Neural progenitor cell (in vitro differentiated cells): Measurements from ENCODE around the gene RIPK4.

ENCODE experiments used
- EZH2 ChIP-seq: fragments of 200-600 bp; sonication (generic); IDR thresholded peaks from 2 replicates; pipeline ENCODE4 v1.6.1; 2017; ENCODE audit warnings: antibody characterized with exemption, mild to moderate bottlenecking, moderate library complexity
- EZH2phosphoT487 ChIP-seq: fragments of 200-600 bp; sonication (generic); IDR thresholded peaks from 2 replicates; pipeline ENCODE4 v1.6.1; 2017; ENCODE audit warnings: antibody characterized with exemption
- TF ChIP-seq, protein P1 (sequence below): fragments of 200-600 bp; sonication (generic); IDR thresholded peaks from 2 replicates; pipeline ENCODE4 v1.5.1; 2017; ENCODE audit warnings: antibody characterized with exemption, mild to moderate bottlenecking

GRCh38 chr21:41740604-41741252, 26.1 kb downstream of the RIPK4 start:
- TF ChIP-seq, protein P1, sequence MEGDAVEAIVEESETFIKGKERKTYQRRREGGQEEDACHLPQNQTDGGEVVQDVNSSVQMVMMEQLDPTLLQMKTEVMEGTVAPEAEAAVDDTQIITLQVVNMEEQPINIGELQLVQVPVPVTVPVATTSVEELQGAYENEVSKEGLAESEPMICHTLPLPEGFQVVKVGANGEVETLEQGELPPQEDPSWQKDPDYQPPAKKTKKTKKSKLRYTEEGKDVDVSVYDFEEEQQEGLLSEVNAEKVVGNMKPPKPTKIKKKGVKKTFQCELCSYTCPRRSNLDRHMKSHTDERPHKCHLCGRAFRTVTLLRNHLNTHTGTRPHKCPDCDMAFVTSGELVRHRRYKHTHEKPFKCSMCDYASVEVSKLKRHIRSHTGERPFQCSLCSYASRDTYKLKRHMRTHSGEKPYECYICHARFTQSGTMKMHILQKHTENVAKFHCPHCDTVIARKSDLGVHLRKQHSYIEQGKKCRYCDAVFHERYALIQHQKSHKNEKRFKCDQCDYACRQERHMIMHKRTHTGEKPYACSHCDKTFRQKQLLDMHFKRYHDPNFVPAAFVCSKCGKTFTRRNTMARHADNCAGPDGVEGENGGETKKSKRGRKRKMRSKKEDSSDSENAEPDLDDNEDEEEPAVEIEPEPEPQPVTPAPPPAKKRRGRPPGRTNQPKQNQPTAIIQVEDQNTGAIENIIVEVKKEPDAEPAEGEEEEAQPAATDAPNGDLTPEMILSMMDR: no peak
- no peak for TF ChIP-seq EZH2
- TF ChIP-seq EZH2phosphoT487: no peak
